Activated naive CD8-positive, alpha-beta T cell (primary cell): Measurements from ENCODE around the gene RERG.

Experiments used
- H3K27ac Mint-ChIP-seq: one replicate; pipeline ENCODE4 v1.8.0; 2021; ENCODE audit warnings: mixed read lengths
- H3K27me3 Mint-ChIP-seq: one replicate; pipeline ENCODE4 v1.8.0; 2021; ENCODE audit warnings: mixed read lengths
- H3K36me3 Mint-ChIP-seq: one replicate; pipeline ENCODE4 v1.8.0; 2021; ENCODE audit warnings: mixed read lengths
- H3K4me1 Mint-ChIP-seq: one replicate; pipeline ENCODE4 v1.8.0; 2021; ENCODE audit warnings: low read depth, mixed read lengths
- H3K4me3 Mint-ChIP-seq: one replicate; pipeline ENCODE4 v1.8.0; 2021; ENCODE audit warnings: mild to moderate bottlenecking, mixed read lengths
- H3K9me3 Mint-ChIP-seq: one replicate; pipeline ENCODE4 v1.8.0; 2021; ENCODE audit warnings: low read depth, mixed read lengths

RERG gene

DNA sequence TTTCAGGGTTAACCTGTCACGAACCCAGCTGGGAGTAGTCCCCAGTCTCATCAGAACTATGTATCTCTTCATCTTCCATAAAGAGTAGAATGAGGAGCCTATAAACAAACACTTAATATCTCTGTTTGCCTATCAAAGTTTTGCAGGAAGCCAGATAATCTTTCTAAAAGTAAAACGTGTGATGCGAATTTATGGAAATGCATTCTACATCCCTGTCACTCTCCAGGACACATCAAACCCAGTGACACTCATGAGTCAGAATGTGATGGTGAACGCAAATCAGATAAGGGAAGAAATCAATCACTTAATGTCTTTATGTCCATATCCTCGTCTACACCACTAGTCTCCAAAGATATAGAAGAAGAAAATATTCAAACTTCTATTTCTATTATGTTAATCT, 37.4 kb downstream of the RERG start:
- no peaks in the 10 kb centered on the region for H3K9me3 Mint-ChIP-seq
- peaks cover 7% of the 10 kb centered on the region for H3K27me3 Mint-ChIP-seq
- no peak overlapping the region for H3K27ac Mint-ChIP-seq
- no peak overlapping the region for H3K4me3 Mint-ChIP-seq
- H3K36me3 Mint-ChIP-seq: no peaks in the 10 kb centered on the region
- H3K4me1 Mint-ChIP-seq: no peaks in the 10 kb centered on the region

DNA sequence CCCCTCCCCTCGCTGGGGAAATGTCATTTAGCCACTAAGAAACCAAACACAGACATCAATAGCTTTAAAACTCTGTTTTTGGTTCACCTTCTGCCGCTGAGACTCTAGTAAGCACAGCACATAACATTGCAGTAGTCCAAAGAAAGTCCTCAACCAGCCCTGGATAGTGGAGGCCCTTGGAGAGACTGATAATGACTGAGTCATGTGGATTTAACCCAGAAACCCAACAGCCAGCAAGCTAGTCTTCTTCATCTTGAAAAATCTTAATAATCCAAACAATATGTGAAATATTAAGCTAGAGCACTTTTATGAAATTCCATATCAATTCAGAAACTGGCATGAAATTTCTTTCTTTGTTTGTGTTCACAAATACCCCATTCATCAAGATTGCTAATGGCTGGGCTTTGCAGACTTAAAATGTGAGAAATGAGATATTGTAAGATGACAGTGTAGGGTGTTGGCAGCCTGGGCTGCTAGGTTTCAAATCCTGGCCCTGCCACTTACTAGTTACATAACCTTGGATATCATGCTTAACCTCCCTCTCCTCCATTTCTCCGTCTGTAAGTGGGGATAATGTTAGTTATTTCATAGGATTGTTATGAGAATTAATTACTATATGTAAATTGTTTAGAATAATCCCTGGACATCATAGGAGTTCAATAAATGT, 40.1 kb downstream of the RERG start:
- Mint-ChIP-seq H3K27me3 (peaks cover 7% of the 10 kb centered on the region), H3K27ac (no peak overlapping the region), H3K4me1 (no peaks in the 10 kb centered on the region), H3K4me3 (no peak overlapping the region), H3K9me3 (no peaks in the 10 kb centered on the region), H3K36me3 (no peaks in the 10 kb centered on the region)

DNA sequence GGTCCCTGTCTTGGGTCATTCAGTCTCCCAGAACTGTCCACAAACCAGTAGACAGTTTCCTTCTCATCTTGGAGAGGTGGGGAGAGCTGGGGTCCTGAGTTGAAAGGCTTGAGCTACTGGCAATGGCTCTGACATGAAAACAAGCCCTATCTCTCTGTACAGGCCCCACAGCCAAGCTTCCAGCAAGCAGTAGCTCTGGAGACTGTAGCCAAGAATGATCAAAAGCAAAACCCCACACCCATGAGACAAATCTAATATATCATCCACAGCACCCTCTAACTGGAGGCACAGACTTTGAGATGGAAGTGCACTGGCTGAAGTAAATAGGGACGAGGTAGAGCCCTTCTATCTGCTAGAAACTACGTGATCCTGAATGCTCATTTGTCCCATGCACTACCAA, 40.9 kb downstream of the RERG start:
- no peaks in the 10 kb centered on the region for H3K4me1 Mint-ChIP-seq
- H3K27ac Mint-ChIP-seq: no peak overlapping the region
- H3K9me3 Mint-ChIP-seq: no peaks in the 10 kb centered on the region
- peaks cover 10% of the 10 kb centered on the region for H3K27me3 Mint-ChIP-seq
- no peaks in the 10 kb centered on the region for H3K36me3 Mint-ChIP-seq
- no peak overlapping the region for H3K4me3 Mint-ChIP-seq

DNA sequence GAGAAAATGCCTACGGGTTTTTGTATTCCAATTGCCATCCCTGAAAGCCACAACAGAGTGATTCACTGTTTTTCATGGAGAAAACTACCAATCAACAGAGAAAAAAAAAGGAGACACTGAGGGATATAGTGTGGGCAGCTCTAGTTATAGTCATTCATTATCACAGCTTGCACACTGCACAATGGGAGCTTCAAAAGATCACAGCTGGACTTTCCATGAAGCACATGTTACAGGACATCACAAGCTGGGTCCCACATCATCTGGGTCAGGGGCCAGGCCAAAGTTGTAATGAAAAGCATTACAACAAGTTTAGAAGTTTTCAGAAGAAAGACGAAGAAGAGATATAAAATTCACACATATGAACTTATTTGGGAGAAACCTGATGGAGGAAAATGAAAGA, 41.5 kb downstream of the RERG start:
- no peaks in the 10 kb centered on the region for H3K36me3 Mint-ChIP-seq
- H3K4me1 Mint-ChIP-seq: no peaks in the 10 kb centered on the region
- H3K4me3 Mint-ChIP-seq: no peak overlapping the region
- peaks cover 8% of the 10 kb centered on the region for H3K27me3 Mint-ChIP-seq
- no peaks in the 10 kb centered on the region for H3K9me3 Mint-ChIP-seq
- H3K27ac Mint-ChIP-seq: no peak overlapping the region

DNA sequence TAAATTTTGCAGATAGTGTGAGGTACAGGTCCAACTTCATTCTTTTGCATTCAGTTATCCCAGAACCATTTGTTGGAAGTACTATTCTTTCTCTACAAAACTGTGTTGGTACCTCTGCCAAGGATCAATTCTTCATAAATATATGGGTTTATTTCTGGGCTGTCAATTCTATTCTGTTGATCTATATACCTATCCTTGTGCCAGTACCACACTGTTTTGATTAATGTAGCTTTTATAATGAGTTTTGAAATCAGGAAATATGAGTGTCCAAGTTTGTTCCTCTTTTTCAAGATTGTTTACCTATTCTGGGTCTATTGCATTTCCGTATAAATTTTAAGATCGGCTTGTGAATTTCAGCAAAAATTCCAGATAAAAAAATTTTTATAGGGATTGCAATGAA, 48.1 kb downstream of the RERG start:
- Mint-ChIP-seq H3K4me1 (no peaks in the 10 kb centered on the region), H3K36me3 (no peaks in the 10 kb centered on the region), H3K4me3 (no peak overlapping the region), H3K27ac (no peak overlapping the region), H3K27me3 (peaks cover 8% of the 10 kb centered on the region), H3K9me3 (peaks cover 13% of the 10 kb centered on the region)

DNA sequence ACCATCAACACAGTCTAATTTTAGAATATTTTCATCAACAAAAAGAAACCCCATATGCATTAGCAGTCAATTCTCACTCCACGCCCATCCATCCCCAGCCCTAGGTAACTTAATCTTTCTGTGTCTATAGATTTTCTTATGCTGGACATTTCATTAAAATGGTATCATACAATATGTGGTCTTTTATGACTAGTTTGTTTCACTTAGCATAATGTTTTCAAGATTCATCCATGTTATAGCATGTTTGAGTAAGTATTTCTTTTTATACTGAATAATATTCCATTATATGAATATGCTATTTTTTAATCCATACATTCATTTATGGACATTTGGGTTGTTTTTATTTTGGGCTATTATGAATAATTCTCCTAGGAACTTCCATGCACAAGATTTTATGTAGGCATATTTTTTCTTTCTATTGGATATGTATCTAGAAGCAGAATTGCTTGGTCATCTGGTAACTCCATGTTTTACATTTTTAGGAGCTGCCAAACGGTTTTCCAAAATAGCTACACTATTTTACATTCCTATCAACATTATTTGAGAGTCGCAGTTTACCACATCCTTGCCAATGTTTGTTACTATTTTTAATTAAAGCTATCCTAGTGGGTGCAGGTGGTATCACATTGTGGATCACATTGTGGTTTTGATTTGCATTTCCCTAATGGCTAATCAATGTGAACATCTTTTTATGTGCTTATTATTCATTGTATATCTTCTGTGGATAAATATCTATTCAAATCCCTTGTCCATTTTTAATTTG, 49.0 kb downstream of the RERG start:
- no peak overlapping the region for H3K27ac Mint-ChIP-seq
- H3K4me3 Mint-ChIP-seq: no peak overlapping the region
- H3K36me3 Mint-ChIP-seq: no peaks in the 10 kb centered on the region
- peaks cover 8% of the 10 kb centered on the region for H3K27me3 Mint-ChIP-seq
- H3K9me3 Mint-ChIP-seq: peaks cover 13% of the 10 kb centered on the region
- no peaks in the 10 kb centered on the region for H3K4me1 Mint-ChIP-seq

DNA sequence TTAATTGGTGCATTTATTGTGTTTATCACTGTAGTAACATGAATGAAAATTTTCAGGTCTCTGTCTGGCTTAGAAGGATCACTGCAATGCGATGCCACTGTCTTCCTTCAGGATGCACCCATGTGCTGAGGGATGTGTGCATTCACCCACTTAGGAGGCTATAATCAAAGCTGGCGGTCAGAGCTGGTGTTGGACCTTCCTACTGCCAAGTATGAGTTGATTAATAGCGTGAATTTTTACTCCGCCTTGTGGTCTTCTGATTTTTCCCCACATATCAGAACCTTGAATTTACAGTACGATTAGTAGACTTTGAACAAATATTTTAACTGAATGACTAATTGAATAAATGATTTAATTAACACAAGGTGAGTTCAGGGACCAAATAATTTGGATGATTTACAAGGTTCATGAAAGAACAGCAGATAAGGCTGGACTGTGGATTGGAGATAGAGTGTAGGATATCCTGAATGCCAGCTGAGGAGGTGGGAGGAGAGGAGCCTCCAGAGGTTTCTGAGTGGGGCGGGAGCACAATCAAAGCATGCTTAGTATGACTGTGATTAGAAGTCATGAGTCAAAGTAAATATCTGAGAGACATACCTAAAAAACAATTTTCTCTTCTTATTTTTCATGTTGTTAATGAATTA, 50.1 kb downstream of the RERG start:
- no peaks in the 10 kb centered on the region for H3K4me1 Mint-ChIP-seq
- peaks cover 8% of the 10 kb centered on the region for H3K27me3 Mint-ChIP-seq
- H3K36me3 Mint-ChIP-seq: no peaks in the 10 kb centered on the region
- peaks cover 13% of the 10 kb centered on the region for H3K9me3 Mint-ChIP-seq
- H3K4me3 Mint-ChIP-seq: no peak overlapping the region
- H3K27ac Mint-ChIP-seq: no peak overlapping the region

DNA sequence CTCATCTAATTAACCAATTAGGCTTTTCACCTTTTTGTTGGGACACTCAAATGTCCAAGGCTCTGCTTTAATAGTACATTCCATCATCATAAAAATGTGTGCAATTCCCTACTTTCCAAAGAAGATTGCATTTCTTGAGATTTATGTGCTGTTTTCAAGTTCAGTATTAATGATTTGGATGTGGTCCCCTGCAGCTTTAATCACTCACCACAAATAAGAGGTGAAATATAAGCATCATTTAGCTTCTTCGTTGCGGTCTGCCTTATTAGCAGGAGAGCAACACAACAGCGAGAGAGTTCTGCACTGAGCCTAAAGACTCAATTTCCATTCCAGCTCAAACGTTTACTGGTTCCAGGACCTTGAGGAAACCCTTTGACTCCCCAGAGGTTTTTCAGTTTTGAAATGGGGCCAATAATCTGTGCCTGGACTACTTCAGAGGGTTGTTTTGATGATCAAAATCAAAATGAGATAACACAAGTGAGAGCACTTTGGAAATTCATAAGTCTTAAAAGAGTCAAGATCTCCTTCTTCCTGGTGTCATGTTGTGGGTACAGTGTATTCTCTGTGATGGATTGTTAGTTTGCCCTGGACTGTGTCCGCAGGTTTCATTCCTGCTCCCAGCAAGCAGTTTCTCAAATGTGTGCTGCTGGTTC, 53.1 kb downstream of the RERG start:
- Mint-ChIP-seq H3K9me3 (peaks cover 10% of the 10 kb centered on the region), H3K27ac (no peak overlapping the region), H3K27me3 (peaks cover 5% of the 10 kb centered on the region), H3K36me3 (no peaks in the 10 kb centered on the region), H3K4me3 (no peak overlapping the region), H3K4me1 (no peaks in the 10 kb centered on the region)

DNA sequence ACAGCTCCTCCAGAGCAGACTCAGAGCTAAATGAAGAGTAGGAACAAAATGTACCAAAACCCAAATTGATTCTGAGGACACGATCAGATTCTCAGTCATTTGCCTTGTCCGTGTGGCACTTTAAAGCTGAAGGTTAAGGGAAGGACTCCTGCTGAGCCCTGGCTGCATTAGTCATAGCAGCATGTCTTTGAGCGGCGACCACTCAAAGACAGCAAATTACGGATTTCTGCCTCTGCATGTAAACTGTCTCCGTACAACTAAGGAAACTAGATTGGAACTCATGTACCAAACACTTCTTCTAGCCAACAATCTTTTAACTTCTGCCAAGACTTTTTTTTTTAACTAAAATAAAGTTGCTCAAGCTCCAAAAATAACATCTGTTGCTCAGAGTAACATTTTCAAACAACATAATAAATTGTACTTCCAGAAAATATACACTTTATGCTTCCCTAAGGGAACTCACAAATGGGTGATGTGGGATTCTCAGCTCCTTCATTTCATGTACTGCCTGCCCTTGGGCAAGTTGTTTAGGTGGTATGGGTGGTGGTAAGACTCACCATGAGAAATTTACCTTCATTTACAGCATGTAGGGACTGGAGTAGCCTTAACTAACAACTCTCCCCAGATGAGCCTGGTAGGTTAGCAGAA, 56.1 kb downstream of the RERG start:
- H3K4me3 Mint-ChIP-seq: no peak overlapping the region
- H3K4me1 Mint-ChIP-seq: no peaks in the 10 kb centered on the region
- H3K9me3 Mint-ChIP-seq: no peaks in the 10 kb centered on the region
- H3K27me3 Mint-ChIP-seq: peaks cover 2% of the 10 kb centered on the region
- H3K27ac Mint-ChIP-seq: no peak overlapping the region
- H3K36me3 Mint-ChIP-seq: no peaks in the 10 kb centered on the region

DNA sequence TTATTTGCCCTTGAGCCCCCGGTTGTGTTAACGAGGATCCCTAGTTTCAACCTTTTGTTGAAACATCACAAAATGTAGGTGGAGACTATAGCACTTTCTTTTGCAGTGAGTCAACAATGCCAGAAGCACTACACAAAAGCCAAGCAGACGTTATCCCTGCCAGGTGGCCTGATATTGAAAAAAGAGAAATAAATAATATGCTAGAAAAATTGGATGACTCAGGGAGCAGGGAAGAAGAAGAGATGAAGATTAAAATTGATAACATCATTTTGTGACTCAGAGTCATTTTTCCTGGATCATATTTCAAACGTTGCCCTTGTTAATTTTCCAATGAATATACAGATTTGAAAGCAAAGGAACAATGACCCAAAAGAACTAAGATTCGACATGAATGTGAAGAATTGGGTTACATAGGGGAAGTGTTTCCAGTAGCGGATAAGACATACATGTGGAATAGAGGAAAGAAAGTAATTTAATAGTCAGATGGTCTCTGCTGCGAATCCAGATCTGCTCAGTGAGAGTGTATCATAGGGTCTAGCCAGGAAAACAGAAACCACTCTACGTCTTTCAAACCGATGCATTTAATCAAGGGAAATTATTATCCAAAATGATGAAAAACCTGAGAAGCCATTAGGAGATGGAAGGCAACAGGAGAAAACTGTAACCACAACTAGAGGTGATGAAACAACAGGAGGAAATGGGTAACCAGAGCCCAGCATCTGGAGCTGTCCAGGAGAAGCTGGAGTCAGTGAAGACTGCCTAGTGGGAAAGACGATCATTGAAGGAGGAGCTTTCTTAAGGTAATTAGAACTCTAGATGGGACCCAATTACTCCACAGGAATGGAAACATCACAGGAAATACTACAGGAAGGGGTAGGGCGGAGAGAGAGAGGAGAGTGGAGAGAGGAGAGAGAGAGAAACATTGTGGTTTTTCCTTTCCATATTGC, 57.9 kb downstream of the RERG start:
- Mint-ChIP-seq H3K27me3 (peaks cover 2% of the 10 kb centered on the region), H3K9me3 (no peaks in the 10 kb centered on the region), H3K27ac (no peak overlapping the region), H3K4me1 (no peaks in the 10 kb centered on the region), H3K4me3 (no peak overlapping the region), H3K36me3 (no peaks in the 10 kb centered on the region)

DNA sequence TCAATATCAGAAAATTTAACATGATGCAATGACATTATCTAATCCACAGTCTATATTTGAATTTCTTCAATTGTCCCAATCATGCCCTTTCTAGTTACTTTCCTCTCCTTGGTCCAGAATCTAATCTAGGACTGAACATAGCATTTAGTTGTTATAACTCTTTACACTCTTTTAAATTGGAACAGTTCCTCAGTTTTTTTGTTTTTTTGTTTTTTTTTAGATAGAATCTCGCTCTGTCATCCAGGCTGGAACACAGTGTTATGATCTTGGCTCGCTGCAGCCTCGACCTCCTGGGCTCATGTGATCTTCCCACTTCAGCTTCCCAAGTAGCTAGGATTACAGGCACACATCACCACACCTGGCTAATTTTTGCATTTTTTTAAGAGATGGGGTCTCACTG, 63.1 kb downstream of the RERG start:
- no peaks in the 10 kb centered on the region for H3K36me3 Mint-ChIP-seq
- H3K27ac Mint-ChIP-seq: no peak overlapping the region
- peaks cover 2% of the 10 kb centered on the region for H3K27me3 Mint-ChIP-seq
- H3K4me1 Mint-ChIP-seq: no peaks in the 10 kb centered on the region
- no peaks in the 10 kb centered on the region for H3K9me3 Mint-ChIP-seq
- H3K4me3 Mint-ChIP-seq: no peak overlapping the region

DNA sequence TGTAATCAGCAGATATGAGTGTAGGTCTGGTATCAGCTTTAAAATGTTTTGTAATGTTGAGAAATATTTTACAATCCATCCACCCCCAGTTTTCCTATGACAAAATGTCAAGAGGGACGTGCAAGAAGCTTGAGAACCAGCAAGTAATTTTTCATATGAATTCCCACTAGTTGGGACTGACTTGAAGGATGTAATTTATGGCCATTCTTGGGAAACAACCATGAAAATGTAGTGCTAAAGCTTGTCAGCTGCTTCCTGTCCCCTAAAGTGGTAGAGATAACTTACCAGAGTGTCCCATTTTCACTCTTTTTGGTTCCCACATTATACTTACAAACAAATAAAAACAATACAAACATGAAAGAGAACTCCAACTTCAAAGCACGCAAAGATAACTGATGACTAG, 63.9 kb downstream of the RERG start:
- Mint-ChIP-seq H3K27ac (no peak overlapping the region), H3K36me3 (no peaks in the 10 kb centered on the region), H3K9me3 (no peaks in the 10 kb centered on the region), H3K4me3 (no peak overlapping the region), H3K4me1 (no peaks in the 10 kb centered on the region), H3K27me3 (peaks cover 2% of the 10 kb centered on the region)

DNA sequence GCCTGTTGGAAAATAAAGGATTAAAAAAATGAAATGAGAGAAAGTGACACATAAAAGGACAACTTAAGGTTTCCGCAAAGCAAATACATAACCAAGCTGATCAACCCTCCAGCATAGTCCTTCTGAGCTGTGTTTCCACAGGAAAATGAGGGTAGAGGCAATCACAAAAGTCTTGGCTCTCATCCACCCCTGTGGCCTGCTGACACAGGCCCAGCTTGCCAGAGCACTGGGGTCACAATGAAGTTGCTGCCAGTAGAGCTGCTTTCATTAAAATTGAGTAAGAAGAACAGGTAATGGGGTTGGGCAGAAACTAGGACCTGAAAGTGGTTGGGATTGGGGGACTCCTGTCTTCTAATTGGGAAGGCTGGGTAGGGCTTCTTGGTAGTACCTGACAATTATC, 65.9 kb downstream of the RERG start:
- Mint-ChIP-seq H3K9me3 (no peaks in the 10 kb centered on the region), H3K27ac (no peak overlapping the region), H3K4me3 (no peak overlapping the region), H3K27me3 (peaks cover 4% of the 10 kb centered on the region), H3K4me1 (no peaks in the 10 kb centered on the region), H3K36me3 (no peaks in the 10 kb centered on the region)

DNA sequence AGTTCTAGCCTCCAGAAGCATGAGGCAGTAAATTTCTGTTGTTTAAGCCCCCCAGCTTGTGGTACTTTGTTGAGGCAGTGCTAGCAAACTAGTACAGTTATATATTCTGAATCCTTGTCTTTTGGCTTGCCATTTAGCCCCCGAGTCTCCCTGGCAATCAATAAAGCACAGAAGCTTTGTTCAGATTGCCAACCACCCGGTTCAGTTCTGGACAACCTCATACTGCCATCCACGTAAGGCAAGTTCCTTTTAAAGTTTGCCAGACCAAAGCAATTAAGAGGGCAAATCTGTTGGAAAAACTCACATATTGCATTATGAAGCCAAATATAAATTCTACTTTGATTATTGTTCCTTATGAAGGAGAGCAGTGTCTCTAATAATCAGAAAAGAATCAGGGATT, 67.1 kb downstream of the RERG start:
- no peak overlapping the region for H3K27ac Mint-ChIP-seq
- H3K27me3 Mint-ChIP-seq: peaks cover 6% of the 10 kb centered on the region
- no peak overlapping the region for H3K4me3 Mint-ChIP-seq

More for the DNA sequence above, 67.1 kb downstream of the RERG start:
- no peaks in the 10 kb centered on the region for H3K36me3 Mint-ChIP-seq
- H3K4me1 Mint-ChIP-seq: no peaks in the 10 kb centered on the region
- no peaks in the 10 kb centered on the region for H3K9me3 Mint-ChIP-seq
